KMS-11 (cell line): ENCODE data around the gene RIT1.
"Not testable (repeated sequence)": the region's sequence is repeated elsewhere in the genome, so short reads cannot be mapped to it uniquely, and the experiment has no call there.

Source experiments
- H2AFZ ChIP-seq: fragments of 200-600 bp; sonication (generic); 2 replicates; pipeline ENCODE4 v1.6.1; 2016; ENCODE audit warnings: antibody characterized with exemption, mixed run types, low read depth
- H3K27ac ChIP-seq: fragments of 200-600 bp; sonication (generic); 2 replicates; pipeline ENCODE4 v1.6.1; 2016; ENCODE audit warnings: mild to moderate bottlenecking, mixed run types
- H3K27me3 ChIP-seq: fragments of 200-600 bp; sonication (generic); 2 replicates; pipeline ENCODE4 v1.6.1; 2017; ENCODE audit warnings: mild to moderate bottlenecking, low read depth, mixed run types, moderate library complexity; ENCODE audit not compliant: insufficient read depth
- H3K36me3 ChIP-seq: fragments of 200-600 bp; sonication (generic); 2 replicates; pipeline ENCODE4 v1.6.1; 2017; ENCODE audit warnings: mild to moderate bottlenecking, mixed run types; ENCODE audit not compliant: insufficient read depth
- H3K4me1 ChIP-seq: fragments of 200-600 bp; sonication (generic); 2 replicates; pipeline ENCODE4 v1.6.1; 2016; ENCODE audit warnings: mild to moderate bottlenecking, low read depth, mixed run types; ENCODE audit not compliant: poor library complexity, severe bottlenecking
- H3K4me2 ChIP-seq: fragments of 200-600 bp; sonication (generic); 2 replicates; pipeline ENCODE4 v1.7.0; 2016; ENCODE audit warnings: mild to moderate bottlenecking, mixed run types
- H3K4me3 ChIP-seq: fragments of 200-600 bp; sonication (generic); IDR thresholded peaks from 2 replicates; pipeline ENCODE4 v1.6.1; 2017; ENCODE audit warnings: low read depth, low read length, mixed read lengths; ENCODE audit not compliant: insufficient read depth
- H3K79me2 ChIP-seq: fragments of 200-600 bp; sonication (generic); 2 replicates; pipeline ENCODE4 v1.6.1; 2016; ENCODE audit warnings: low read depth, mixed run types; ENCODE audit not compliant: insufficient read depth
- H3K9ac ChIP-seq: fragments of 200-600 bp; sonication (generic); 2 replicates; pipeline ENCODE4 v1.6.1; 2016; ENCODE audit warnings: mild to moderate bottlenecking, mixed run types
- H4K20me1 ChIP-seq: fragments of 200-600 bp; sonication (generic); 2 replicates; pipeline ENCODE4 v1.6.1; 2016; ENCODE audit warnings: mild to moderate bottlenecking, mixed run types; ENCODE audit not compliant: insufficient read depth
- TF ChIP-seq, protein P1 (sequence below): fragments of 200-600 bp; sonication (generic); conservative IDR thresholded peaks from 2 replicates; pipeline ENCODE4 v1.6.1; 2017; ENCODE audit warnings: low read depth, mild to moderate bottlenecking, antibody characterized with exemption, low read length, moderate library complexity, mixed read lengths

The RIT1 gene

DNA sequence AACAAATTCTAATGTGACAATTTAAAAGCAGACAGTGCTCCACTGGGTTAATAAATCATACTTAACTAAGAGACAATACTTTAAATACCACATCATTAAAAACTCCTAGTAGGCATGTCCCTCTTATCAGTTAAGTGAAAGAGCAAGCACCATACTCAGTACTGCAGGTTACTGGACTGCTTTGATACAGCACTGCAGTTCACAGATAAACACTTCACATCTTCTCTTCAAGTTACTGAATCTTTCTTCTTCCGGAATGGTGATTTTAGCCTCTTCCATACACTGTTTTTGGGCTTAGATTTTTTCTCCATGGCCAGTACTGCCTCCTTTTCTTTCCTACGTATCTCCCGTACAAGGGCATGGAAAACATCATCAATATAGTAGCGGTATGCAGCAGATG is 11.0 kb downstream of the RIT1 start:
- no peaks in the 10 kb centered on the region for H3K4me1 ChIP-seq
- no peaks in the 10 kb centered on the region for H4K20me1 ChIP-seq
- no peak overlapping the region for H3K4me3 ChIP-seq
- H3K79me2 ChIP-seq = no peaks in the 10 kb centered on the region
- TF ChIP-seq, protein P1, sequence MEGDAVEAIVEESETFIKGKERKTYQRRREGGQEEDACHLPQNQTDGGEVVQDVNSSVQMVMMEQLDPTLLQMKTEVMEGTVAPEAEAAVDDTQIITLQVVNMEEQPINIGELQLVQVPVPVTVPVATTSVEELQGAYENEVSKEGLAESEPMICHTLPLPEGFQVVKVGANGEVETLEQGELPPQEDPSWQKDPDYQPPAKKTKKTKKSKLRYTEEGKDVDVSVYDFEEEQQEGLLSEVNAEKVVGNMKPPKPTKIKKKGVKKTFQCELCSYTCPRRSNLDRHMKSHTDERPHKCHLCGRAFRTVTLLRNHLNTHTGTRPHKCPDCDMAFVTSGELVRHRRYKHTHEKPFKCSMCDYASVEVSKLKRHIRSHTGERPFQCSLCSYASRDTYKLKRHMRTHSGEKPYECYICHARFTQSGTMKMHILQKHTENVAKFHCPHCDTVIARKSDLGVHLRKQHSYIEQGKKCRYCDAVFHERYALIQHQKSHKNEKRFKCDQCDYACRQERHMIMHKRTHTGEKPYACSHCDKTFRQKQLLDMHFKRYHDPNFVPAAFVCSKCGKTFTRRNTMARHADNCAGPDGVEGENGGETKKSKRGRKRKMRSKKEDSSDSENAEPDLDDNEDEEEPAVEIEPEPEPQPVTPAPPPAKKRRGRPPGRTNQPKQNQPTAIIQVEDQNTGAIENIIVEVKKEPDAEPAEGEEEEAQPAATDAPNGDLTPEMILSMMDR = no peak
- H3K27ac ChIP-seq = no peak overlapping the region
- H2AFZ ChIP-seq = no peak overlapping the region
- no peaks in the 10 kb centered on the region for H3K27me3 ChIP-seq
- H3K9ac ChIP-seq = no peak overlapping the region
- no peak overlapping the region for H3K4me2 ChIP-seq
- H3K36me3 ChIP-seq = peaks cover 6% of the 10 kb centered on the region; the same call in 1 of the 2 replicates

DNA sequence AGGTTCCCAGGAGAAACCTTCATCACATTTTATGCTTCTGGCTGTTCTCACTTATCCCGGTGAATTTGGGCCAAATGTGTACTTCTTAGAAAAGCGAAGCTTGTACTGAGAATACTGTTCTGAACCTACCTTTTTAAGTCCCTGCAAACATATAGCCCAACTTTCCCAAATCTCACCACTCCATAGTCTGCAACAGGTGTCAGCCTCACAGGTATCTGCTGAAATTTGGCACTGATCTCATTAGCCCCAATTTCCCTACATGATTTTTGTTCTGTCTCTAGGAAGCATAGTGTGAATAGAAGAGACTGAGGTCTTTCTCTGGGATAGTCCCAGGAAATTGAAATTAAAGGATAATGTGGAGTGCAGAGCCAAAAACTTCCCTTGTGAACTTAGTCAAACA is 11.5 kb downstream of the RIT1 start:
- Histone ChIP-seq H3K27me3 (no peaks in the 10 kb centered on the region), H3K36me3 (peaks cover 6% of the 10 kb centered on the region; the same call in 1 of the 2 replicates), H3K4me1 (no peaks in the 10 kb centered on the region), H3K79me2 (no peaks in the 10 kb centered on the region), H4K20me1 (no peaks in the 10 kb centered on the region), H3K4me2 (no peak overlapping the region), H3K27ac (no peak overlapping the region), H2AFZ (no peak overlapping the region), H3K4me3 (no peak overlapping the region), H3K9ac (no peak overlapping the region)
- TF ChIP-seq, protein P1 = no peak

DNA sequence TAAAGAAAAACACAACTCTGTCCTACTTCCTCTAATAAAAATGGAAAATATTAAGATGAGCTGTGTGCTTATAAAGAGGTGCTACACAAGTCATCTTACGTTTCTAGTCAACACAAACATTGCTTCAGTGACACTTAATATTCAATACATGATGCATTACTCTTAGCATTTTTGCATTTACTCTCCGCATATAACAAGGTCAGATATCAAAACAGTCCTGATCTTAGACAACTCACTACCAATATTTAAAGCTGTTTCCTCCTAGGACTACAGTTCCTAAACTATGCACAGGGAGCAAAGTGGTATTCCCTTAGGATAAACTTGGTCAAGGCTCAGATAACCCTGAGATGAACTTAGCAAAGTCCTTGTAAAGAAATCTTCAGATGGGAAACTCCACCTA is 12.3 kb downstream of the RIT1 start:
- no peak overlapping the region for H3K4me3 ChIP-seq
- TF ChIP-seq, protein P1 = no peak
- H3K9ac ChIP-seq = no peak overlapping the region
- no peak overlapping the region for H3K4me2 ChIP-seq
- H4K20me1 ChIP-seq = no peaks in the 10 kb centered on the region
- no peak overlapping the region for H3K27ac ChIP-seq
- H3K27me3 ChIP-seq = no peaks in the 10 kb centered on the region
- no peak overlapping the region for H2AFZ ChIP-seq
- H3K4me1 ChIP-seq = no peaks in the 10 kb centered on the region
- H3K36me3 ChIP-seq = peaks cover 6% of the 10 kb centered on the region; the same call in 1 of the 2 replicates
- no peaks in the 10 kb centered on the region for H3K79me2 ChIP-seq

GRCh38 chr1:155897746-155898145 is 13.4 kb downstream of the RIT1 start:
- no peaks in the 10 kb centered on the region for H4K20me1 ChIP-seq
- H3K36me3 ChIP-seq = peaks cover 6% of the 10 kb centered on the region; the same call in 1 of the 2 replicates
- TF ChIP-seq, protein P1 = no peak
- no peak overlapping the region for H3K4me3 ChIP-seq
- no peaks in the 10 kb centered on the region for H3K27me3 ChIP-seq
- H2AFZ ChIP-seq = no peak overlapping the region
- H3K9ac ChIP-seq = no peak overlapping the region
- H3K27ac ChIP-seq = no peak overlapping the region
- no peak overlapping the region for H3K4me2 ChIP-seq
- H3K79me2 ChIP-seq = no peaks in the 10 kb centered on the region
- H3K4me1 ChIP-seq = no peaks in the 10 kb centered on the region

DNA sequence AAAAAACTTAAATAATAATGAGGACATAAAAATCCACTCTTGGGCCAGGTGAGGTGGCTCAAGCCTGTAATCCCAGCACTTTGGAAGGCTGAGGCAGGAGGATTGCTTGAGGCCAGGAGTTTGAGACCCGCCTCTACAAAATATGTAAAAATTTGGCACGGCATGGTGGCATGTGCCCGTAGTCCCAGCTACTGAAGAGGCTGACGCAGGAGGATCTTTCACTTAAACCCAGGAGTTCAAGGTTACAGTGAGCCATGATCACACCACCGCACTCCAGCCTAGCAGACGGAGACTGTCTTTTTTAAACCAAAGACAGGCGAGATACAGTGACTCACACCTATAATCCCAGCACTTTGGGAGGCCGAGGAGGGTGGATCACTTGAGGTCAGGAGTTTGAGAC is 14.7 kb downstream of the RIT1 start:
- not testable (repeated sequence) for H3K4me2 ChIP-seq, H3K9ac ChIP-seq, H3K27ac ChIP-seq, H3K79me2 ChIP-seq, H4K20me1 ChIP-seq, H3K4me1 ChIP-seq, H3K4me3 ChIP-seq, H2AFZ ChIP-seq, H3K36me3 ChIP-seq, H3K27me3 ChIP-seq

DNA sequence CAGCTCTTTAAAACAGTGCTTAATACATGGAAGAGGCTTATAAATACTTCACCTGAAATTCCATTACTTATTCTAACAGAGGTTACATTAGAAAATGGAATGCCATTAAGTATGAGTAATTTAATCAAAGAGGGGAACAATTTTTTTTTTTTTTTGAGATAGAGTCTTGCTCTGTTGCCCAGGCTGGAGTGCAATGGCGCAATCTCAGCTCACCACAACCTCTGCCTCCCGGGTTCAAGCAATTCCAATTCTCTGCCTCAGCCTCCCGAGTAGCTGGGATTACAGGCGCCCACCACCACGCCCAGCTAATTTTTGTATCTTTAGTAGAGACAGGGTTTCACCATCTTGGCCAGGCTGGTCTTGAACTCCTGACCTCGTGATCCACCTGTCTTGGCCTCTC is 15.5 kb downstream of the RIT1 start:
- H3K79me2 ChIP-seq, H3K4me3 ChIP-seq, H3K36me3 ChIP-seq, H3K27me3 ChIP-seq, H3K27ac ChIP-seq, H3K4me1 ChIP-seq, H3K4me2 ChIP-seq, H3K9ac ChIP-seq, H4K20me1 ChIP-seq, H2AFZ ChIP-seq: not testable (repeated sequence)
